ENCODE data around the gene TUBA4A.
A peak's percentile ranks its signal among the peaks of the same experiment; 100 is the strongest.
"Not testable (repeated sequence)": the region's sequence is repeated elsewhere in the genome, so short reads cannot be mapped to it uniquely, and the experiment has no call there.

Gene TUBA4A

DNA sequence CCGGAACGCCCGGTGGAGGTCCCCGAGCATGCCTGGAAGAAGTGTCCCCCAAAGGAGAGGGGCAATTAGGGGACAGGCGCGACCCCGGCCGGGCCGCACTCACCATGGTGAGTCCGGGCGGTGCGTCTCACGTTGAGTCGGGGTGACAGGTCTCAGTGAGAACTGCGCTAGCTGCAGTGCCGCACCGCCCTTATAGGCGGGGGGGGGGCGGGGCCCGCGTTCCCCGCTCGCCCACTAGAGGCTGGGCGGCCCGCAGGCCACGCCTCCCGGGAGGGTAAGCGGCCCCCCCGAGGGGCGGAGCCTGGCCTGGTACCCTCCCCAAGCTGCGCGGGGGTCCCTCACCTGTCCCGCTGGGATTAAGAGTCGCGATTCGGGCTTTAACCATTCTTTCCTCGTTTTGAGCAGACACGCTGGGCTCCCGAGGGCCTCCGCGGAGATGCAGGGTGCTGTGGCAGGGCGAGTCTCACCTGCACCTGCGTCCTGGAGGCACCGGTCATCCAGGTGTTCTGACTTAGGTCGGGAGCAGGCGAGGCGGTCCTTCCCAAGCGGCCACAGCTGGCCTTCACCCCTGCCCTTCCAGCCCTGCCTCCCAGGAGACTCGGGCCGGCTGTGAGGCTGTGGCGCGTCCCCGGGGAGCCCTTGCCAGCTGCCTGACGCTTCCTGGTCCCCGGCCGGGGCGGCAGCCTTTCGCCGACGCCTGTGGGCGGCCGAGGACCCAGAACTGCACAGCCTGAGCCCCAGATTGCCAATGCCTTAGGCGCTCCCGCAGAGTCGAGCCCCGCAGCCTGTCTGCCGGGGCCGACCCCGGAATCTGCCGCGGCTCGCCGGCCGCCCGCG, at the start of gene TUBA4A:
Gene TUBA4A (minus strand): TSS at position 166 of the 837 bp plus-strand sequence. CDS start 60 bp downstream, at position 106.
- peak; percentile 63 for DNase-seq (ENCODE audit: low spot score)

DNA sequence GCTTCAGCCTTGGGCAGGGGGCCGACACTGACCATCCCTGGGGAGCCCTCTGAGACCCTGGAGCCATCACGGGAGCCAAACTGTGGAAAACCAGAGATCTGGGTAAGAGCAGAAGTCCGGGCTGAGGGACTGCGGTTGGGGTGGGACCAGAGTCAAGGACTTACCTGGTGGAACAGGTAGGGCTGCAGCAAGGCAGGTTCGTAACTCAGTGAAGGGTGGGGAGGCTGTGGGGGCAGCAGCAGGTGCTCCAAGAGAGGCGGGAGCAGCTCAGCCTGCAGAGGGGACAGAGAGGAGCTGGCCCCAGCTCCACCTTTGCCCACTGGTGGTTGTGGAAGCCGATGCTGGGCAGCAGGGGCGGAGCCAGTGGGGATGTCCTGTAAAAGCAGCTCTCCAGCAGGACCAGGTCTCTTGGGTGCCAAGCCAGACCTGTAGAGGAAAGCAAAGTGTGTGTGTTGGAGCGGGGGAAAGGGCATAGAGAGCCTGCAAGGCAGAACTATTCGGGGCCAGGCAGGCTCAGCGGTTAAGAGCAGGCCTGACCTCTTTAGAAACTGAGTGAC, 48.8 kb upstream of the TUBA4A start:
- no peak for DNase-seq (ENCODE audit: low spot score)

DNA sequence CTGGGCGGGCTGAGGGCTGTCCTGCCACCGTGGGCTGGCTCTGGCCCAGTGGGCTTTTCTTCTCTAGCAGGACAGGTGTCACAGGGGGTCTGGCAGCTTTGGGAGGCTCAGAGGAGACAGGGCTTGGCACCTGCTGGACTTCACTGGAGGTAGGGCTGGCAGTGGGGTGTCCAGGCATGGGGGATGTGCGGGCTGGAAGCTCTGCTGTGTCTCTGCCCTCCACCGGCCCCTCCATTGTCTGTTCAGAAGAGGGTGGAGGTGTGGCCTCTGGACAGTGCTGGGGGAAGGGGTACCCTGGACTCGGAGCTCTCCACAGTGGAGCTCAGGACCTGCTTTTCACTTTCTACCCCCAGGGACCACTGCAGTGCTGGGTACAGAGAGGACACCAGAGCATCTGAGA, 46.3 kb upstream of the TUBA4A start:
- DNase-seq (ENCODE audit: low spot score), result no peak

DNA sequence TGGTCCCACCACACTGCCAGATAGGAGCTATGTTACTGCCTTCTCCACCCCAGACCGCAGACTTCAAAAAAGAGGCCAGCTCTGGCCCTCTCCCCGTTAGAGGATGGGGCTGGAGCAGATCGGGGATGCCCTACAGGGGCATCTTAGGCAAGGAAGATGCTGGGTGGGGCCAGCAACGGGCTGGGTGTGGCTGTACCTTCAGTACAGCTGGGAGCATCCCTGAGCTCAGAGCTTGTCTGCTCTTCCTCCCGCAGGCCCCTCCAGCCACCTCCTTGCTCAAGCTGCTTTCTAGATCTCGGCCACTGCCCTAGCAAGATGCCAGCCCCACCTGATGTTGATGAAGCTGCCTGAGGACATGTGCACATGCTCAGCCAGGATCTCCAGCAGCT, 45.6 kb upstream of the TUBA4A start:
- no peak for DNase-seq (ENCODE audit: low spot score)

DNA sequence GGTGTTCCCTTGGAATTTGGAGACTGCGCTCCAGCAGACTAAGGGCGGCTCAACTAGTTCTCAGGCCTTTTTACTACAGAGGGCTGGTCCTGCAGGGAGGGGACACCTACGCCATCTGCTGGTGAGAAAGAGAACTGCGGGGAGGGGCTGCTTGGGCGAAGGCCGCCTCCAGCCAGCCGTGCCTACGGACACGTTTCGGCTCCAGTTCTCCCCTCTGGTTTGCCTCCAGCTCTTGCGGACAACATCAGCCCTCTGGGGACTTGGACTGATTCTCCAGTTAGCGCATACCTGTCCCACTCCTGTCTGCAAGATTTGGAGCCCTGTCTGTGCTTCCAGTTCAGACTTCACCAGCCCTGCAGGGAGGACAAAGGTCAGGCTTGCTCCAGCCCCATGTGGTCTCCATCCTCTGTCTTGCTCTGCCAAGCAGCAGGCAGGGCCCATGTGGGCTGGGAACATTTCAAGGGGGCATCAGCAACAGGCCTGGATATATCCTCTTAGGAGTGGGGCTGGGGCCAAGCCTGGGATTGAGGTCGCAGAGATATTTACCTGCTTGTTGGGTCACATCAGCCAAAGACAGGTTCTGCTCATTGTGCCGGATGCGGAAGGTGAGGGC, 45.1 kb upstream of the TUBA4A start:
- peak; percentile 61 for DNase-seq (ENCODE audit: low spot score)

DNA sequence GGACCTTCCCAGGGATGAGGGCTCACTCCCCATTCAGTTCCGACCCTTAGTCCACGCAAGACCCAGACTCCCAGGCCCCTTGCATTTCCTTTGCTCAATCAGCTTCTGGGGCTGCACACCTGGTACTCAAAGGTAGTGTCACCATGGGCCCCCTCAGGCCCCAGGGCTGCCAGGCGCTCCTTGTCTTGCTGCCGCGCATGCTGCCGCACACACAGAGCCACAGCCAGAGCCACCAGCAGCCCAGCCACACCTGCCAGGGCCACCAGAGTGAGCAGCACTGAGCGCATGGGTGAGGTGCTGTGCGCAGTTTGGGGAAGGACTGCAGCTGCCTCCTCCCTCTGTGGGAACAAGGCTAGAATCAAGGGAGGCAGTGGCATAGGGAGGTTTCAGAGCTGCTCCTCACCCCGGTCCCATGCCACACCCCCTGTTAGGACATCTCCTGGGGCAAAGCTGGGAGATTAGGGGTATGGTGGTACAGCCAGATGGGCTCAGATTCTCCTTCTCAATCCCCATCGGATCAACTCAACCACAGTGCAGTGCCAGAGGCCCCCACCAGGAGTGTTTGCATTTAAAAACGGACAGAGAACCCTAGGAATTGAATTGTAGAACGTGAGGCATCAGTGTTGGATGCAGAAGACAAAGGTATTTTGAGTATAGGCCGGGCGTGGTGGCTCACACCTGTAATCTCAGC, 44.2 kb upstream of the TUBA4A start:
- DNase-seq (ENCODE audit: low spot score), result no peak

DNA sequence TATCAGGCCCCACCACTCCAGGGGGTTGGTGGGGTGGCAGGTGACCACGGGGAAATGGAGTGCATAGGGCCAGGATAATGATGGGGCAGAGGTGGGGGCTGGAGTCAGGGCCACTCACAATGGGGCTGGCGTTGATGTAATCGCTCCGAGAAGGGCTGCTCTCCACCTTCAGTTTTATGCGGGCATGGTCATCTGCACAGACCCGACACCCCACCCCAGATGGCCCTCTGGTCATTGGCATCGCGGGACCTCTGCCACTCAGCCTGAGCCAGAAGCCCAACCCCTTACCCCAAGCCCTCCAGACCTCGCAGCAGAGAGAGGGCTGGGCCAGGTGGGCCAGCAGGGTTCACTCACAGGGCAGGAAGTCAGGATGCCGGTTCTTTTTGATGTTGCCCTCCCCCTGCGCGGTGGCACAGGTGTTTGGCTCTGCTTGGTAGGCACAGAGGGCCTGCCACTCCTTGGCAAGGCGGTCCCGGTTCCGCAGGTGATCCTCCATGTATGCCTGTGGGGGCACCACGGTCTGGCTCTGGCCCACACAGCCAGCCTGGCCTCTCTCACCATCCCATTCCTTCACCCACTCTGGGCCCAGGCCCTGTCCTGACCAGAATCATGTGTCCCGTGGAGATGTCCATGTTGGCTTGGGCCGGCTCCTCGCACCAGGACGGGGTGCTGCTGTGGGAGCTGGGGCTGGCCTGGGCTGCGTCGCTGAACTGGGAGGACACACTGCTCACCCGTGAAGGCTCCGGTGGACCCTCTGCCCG, 43.1 kb upstream of the TUBA4A start:
- DNase-seq (ENCODE audit: low spot score), result no peak

DNA sequence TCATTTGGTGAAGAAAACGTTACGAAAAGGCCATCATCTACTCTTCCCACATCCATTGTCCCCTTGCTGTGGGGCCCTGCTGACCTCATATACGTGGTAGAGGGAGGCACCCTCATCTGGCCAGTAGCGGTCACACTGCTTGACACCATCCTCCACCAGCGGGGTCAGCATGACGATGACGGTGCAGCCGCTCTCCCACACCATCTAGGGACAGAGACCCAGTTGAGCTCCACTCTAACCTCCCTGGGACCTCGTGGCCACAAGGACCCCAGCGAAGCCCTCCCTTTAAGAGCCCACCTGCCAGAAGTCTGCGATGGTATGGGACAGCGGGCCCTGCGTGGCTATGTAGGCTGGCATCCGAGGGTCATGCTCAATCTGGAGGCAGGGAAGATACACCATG, 42.4 kb upstream of the TUBA4A start:
- no peak for DNase-seq (ENCODE audit: low spot score)

DNA sequence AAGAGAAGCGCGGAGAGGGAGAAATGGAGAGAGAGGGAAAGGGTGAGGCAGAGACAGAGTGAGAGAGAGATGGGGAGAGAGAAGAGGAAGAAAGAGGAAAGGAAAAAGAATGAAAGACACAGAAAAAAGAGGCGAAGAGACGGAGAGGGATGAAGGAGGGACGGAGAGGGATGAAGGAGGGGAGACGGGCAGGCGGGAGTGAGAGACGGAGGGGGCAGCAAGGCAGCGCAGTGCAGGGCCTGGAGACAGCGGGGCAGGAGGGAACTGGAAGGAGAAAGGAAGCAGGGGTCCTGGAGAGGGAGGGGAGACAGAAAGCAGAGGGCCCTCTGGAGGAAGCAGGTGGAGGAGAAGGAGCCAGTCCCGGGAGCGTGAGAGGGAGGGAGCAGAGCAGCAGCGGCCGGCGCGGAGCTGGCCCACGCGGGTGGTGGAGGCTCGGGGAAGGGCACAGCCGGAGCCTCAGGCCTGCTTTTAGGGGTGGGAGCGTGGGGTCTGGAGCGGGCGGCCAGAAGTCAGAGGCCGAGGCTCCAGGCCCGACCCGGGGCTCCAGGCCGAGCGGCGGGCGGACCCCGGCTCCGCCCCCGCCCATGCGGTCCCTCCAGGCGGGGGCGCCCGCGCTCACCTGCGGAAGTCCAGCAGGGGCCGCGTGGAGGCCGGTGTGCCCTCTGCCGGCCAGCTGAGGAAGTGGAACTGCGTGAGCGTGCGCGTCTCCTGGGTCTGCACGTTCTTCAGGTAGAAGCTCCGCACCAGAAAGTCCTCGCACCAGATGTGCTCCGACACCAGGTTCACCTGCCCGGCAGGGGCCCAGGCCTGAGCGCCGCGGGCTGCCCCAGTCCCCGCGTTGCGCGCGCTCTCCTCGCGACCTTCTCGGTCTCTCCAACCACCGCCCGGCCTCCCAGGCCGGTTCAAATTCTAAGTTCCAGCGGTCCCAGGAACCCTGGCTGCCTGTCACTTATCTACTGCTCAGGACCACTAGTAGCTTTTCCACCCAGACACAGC, 40.9 kb upstream of the TUBA4A start:
- DNase-seq (ENCODE audit: low spot score), result peak; percentile 71

DNA sequence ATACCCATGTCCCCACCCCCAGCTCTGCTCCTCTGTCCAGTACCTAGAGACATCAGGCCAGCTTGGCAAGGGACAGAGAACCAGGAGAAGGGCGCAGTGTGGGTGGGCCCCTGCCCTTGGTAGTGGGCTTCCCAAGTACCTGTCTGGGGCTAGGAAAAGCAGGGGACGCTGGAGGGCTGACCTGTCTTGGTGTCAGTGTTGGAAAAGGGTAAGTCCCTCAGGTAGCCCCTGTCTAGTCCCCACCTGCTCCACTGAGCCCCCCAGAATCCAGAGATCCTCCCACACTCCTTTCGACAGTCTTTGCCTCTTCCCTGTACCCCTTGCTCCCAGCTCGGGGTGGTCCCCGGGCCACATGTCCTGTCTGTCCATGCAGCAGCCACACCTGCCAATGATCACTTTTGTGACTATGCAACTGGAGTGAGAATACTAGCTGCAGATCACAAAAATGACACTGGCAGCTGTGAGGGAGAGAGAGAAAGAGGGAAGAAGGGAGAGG, 40.1 kb upstream of the TUBA4A start:
- DNase-seq (ENCODE audit: low spot score), result no peak

DNA sequence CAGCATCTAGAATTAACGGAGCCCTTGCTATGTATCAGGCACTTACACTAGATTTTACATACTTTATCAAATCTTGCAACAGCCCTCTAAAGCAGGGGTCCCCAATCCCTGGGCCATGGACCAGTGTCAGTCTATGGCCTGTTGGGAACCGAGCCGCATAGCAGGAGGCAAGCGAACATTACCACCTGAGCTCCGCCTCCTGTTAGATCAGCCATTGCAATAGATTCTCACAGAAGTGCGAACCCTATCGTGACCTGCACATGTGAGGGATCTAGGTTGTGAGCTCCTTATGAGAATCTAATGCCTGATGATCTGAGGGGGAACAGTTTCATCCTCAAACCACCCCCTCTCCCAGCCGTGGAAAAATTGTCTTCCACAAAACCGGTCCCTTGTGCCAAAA, 38.9 kb upstream of the TUBA4A start:
- DNase-seq (ENCODE audit: low spot score), result no peak

DNA sequence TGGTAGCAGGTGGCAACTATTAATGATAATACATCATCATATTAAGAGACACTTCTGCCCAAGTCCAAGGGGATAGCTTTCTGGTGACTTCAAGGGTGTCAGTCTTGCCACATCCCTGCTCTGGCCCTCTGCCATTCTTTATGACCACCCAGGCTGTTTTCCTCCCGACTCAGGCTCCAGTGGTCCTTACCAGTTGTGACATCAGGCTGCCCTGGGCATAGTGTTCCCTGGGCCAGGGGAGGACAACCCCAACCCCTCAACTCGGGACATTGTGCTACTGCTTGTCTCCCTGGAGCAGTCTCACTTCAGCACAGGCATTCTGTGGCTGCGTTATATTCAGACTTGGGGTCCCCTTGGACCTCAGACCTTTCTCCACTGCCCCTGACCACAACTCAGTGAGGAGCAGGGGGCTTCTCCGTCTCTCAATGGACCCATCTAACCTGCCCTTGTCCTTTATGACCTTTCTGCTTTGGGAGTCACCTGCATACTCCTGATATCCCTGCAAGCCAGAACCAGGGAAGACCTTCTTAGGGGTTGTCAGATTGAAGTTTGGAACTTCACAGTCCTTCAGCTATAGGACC, 38.3 kb upstream of the TUBA4A start:
- no peak for DNase-seq (ENCODE audit: low spot score)

DNA sequence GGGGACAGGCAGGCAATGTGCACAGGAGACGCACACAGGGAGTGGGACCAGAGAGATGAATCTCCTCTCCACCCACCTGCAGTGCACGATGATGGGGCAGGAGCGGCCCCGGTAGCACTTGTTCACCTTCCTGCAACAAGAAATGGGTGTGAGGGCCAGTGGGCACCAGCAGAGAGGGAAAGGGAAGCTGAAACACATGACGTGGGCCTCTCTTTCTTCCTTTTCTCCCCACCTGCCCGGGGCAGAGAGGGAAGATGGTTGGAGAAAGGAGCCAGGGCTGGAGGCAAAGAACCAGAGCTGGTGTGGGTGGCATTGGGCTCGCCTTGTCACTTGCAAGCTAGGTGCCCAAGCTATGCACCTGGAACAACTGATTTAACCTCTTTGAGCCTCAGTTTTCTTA, 37.7 kb upstream of the TUBA4A start:
- no peak for DNase-seq (ENCODE audit: low spot score)

DNA sequence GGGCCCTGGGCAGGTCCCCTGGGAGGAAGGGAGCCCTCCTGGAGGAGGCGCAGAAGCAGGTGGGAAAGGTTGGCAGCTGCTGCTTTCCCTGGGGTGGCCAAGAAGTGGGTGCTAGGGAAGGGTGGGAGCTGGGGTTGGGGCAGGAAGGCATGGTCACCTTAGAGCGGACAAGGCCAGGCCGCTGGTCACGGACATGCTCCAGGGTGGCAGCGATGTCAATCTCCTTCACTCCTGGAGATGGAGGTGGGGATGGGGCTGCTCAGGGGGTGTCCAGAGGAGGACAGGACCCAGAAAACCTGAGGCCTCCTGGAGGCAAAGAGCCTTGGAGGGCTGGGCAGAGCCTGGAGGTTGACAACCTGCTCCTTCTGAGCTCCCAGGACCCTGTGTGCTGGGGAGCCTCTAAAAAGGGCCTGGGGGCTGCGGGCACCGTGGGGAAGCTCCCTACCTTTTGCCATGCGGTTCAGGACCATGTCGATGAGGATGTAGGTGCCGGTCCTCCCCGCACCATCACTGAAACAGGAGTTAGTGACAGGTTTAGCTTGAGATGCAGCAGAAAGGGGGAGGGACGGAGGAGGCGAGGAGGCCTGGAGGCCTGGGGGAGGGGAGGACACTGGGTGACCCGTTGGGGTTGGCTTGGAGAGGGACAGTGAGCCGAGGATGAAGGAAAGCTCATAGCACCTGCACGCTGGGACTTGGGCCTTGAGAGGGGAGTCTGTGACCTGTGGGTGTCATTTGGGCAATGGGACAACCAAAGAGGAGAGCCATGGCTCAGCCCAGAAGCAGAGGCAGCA, 36.9 kb upstream of the TUBA4A start:
- DNase-seq (ENCODE audit: low spot score), result no peak

DNA sequence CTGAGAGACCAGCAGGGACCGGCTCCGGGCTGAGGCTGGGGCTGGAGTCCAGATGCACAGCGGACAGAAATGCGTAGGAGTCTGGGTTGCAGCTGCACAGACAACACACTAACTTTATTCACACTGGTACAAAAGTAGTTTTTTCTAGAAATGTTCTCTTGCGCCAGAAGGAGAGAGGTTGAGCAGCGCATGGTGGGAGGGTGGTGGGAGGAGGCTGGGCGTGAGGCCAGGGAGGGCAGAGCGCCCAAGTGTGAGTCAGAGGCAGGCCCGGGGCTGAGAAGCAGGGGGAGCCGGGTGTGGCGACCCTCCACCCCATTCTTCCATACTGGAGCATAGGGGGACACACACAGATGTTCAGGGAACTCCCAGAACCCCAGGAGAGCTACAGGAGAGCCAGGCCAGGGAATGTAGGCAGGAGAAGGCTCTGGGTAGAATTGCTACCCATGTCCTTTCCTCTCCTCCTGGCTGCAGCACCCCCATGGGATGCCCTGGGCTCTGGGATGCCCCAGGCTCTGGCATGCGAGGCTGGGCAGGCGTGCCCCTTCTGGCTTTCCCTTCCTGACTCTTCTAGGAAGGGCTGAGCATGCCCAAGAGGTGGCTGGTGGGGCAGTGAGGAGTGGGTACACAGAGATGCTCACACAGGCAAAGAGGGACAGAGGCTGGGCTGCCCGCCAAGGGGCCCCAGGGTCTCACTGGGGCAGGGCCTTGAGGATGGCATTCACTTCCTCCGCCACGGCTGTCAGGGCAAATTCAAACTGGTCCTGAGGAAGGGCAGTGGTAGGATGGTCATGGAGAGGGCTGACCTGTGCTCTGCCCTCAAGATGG, 36.0 kb upstream of the TUBA4A start:
- DNase-seq (ENCODE audit: low spot score), result no peak

DNA sequence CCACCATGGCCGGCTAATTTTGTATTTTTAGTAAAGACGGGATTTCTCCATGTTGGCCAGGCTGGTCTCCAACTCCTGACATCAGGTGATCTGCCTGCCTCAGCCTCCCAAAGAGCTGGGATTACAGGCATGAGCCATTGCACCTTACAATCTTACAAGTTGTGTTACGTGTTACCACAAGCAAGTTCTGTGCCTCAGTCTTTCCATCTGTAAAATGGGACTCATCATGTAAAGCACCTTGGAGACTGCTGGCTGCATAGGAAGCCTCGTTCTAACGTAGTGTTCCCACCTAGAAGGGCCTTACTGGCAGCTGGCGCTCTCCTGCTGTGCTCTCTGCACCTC, 35.4 kb upstream of the TUBA4A start:
- DNase-seq (ENCODE audit: low spot score), result no peak

DNA sequence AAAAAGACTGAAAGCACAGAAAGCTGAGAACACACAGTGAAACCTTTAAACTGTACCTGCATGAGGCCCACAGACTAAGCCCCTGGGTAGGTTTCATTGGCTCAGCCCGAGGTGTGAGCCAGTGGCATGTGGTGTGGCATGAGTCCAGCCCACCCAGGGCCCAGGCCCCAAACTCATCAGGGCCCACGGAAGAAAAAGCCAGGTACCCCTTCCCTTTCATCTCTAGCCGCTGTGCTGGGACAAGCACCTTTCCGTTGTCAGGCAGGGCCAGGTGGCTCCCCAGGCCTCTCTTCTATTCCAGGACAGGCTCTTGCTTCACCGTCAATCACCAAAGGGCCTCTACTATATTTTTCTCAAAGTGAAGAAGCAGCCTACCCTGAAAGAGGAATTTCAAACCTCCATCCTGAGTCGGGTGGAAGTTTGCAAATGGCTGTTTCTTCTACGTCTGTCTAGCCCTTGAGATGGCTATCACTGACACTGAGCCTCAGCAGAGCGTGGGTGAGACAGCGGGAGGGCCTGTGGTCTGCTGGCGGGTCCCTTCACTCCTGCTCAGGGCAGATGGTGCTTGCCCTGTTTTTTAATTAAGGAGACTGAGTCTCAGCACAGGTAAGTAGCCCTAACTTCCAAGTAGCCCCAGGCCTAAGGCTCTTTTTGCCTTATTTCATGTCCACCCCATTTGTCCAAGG, 34.0 kb upstream of the TUBA4A start:
- no peak for DNase-seq (ENCODE audit: low spot score)

DNA sequence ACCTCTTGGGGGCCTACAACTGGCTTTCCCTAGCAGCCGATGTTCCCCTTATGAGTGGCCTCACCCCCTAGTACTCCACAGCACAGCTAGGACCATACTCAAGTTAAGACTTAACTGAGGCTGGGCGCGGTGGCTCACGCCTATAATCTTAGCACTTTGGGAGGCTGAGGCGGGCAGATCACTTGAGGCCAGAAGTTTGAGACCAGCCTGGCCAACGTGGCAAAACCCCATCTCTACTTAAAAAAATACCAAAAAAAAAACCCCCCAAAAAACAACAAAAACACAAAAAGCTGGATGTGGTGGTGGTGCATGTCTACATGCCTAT, 33.4 kb upstream of the TUBA4A start:
- DNase-seq (ENCODE audit: low spot score), result not testable (repeated sequence)

Data from kidney capillary endothelial cell (primary cell).